ENCODE measurements around the gene EBP.

GRCh38 chrX:48474581-48474980 lies 47.0 kb upstream of the EBP start:
- TF ChIP-seq, protein P1, sequence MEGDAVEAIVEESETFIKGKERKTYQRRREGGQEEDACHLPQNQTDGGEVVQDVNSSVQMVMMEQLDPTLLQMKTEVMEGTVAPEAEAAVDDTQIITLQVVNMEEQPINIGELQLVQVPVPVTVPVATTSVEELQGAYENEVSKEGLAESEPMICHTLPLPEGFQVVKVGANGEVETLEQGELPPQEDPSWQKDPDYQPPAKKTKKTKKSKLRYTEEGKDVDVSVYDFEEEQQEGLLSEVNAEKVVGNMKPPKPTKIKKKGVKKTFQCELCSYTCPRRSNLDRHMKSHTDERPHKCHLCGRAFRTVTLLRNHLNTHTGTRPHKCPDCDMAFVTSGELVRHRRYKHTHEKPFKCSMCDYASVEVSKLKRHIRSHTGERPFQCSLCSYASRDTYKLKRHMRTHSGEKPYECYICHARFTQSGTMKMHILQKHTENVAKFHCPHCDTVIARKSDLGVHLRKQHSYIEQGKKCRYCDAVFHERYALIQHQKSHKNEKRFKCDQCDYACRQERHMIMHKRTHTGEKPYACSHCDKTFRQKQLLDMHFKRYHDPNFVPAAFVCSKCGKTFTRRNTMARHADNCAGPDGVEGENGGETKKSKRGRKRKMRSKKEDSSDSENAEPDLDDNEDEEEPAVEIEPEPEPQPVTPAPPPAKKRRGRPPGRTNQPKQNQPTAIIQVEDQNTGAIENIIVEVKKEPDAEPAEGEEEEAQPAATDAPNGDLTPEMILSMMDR (IDR thresholded peaks at IDR 0.05): no peak
- no peak for TF ChIP-seq POLR2A (IDR thresholded peaks at IDR 0.05; ENCODE audit: low read depth)
- TF ChIP-seq EP300 (IDR thresholded peaks at IDR 0.05): no peak
- TF ChIP-seq POLR2AphosphoS5 (IDR thresholded peaks at IDR 0.05): no peak

Data from esophagus muscularis mucosa (tissue), 4 donors.